Activated naive CD4-positive, alpha-beta T cell treated with anti-CD3 and anti-CD28 coated beads, Interleukin-2, amount 50 U/mL, for 72 hours (primary cell): ENCODE results near the gene ATP8B1. TPM values are rescaled to one million over a fixed set of nuclear protein-coding genes. Genes with fewer than 3 reads are reported as not detected.

Source experiments
- ATAC-seq, 2 donors: fragments of 150-1000 bp; cut with Tn5 transposase; 2 replicates each; pipeline ENCODE4 v1.10.0; 2021; ENCODE audit warnings: mild to moderate bottlenecking in 2 of 2, moderate library complexity in 2 of 2
- DNase-seq, 2 donors: peaks; one replicate each; pipeline ENCODE4 v3.0.0; 2021 to 2022; ENCODE audit warnings: low spot score in 2 of 2
- H3K27ac Mint-ChIP-seq, 2 donors: one replicate each; pipeline ENCODE4 v1.8.0; 2022; ENCODE audit warnings: mild to moderate bottlenecking in 2 of 2, mixed read lengths in 2 of 2
- H3K36me3 Mint-ChIP-seq, 2 donors: one replicate each; pipeline ENCODE4 v1.8.0; 2022; ENCODE audit warnings: mixed read lengths in 2 of 2
- H3K9me3 Mint-ChIP-seq, 2 donors: one replicate each; pipeline ENCODE4 v1.8.0; 2022; ENCODE audit warnings: mixed read lengths in 2 of 2
- total RNA-seq, 2 donors: library from RNA; stranded (reverse); gene quantifications; one replicate each; pipeline ENCODE4 v1.2.3, GENCODE V29; 2022

ATP8B1 gene
- total RNA-seq, 2 donors from 2014 or later: not detected

DNA sequence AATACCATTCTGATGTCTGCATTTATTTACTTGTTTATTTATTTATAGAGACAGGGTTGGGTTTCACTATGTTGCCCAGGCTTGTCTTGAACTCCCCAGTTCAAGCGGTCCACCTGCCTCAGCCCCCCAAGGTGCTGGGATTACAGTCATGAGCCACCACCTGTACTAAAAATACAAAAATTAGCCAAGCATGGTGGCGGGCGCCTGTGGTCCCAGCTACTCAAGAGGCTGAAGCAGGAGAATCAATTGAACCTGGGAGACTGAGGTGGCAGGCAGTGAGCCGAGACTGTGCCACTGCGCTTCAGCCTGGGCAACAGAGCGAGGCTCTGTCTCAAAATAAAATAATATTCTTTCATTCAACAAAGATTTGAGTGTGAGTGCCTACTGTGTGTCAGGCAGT, 2.0 kb upstream of the ATP8B1 start:
- no peak overlapping the region for H3K27ac Mint-ChIP-seq
- ATAC-seq (no peak), DNase-seq (no peak)
- H3K36me3 Mint-ChIP-seq: peaks cover 0 to 14% of the 10 kb centered on the region in 2 donors
- peaks cover 0 to 3% of the 10 kb centered on the region in 2 donors for H3K9me3 Mint-ChIP-seq

- DNase-seq: no peak
- Mint-ChIP-seq H3K27ac (no peak overlapping the region), H3K36me3 (peaks cover 0 to 14% of the 10 kb centered on the region in 2 donors), H3K9me3 (peaks cover 0 to 3% of the 10 kb centered on the region in 2 donors)
- no peak for ATAC-seq
Observed at GRCh38 chr18:57804557-57804956, 1.4 kb upstream of the ATP8B1 start.

DNA sequence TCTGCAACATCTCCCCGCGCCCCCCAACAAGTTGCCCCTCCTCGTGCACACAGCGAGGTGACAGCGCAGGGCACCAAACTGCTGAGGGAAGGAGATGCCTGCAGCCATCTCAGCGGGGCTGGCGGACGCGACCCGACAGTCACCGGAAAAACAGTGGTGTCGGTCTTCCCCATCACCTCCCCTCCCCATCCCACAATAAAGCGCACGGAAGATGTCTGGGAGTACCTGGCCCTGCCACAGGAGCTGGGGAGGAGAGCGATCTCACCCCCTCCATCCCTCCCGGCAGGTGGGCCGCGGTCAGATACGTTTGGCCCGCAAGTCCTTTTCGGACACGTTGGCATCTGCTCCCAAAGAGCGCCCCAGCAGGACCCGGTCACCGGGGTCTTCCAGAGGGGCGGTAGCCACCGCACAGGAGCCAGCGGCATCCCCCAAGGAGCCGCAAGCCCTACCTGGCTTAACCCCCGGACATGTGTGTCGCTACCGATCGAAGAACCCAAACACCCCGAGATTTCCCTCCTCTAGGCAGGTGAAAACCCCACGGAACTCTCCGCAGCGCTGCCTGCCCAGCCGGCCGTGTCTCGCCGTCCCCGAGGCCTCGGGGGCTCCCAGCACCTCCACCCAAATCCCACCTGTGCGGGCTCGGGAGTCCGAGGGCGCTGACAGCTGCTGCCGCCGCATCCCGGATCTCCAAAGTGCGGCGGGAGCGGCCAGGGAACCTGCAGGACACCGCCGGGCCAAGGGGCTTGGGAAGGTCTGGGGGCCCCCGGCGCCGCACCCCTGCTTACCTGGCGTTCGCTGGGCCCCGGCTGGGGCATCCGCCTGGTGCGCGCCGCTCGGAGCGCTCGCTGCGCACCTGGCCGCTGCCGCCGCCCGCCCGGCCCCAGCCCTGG, 657 bp downstream of the ATP8B1 start:
- DNase-seq (peak in 1 of 2 donors; percentile 16), ATAC-seq (peak; percentile 37 to 46)
- peak overlapping the region in 1 of 2 donors; percentile 50 for H3K27ac Mint-ChIP-seq
- H3K36me3 Mint-ChIP-seq: peaks cover 0 to 14% of the 10 kb centered on the region in 2 donors
- H3K9me3 Mint-ChIP-seq: peaks cover 0 to 3% of the 10 kb centered on the region in 2 donors

- DNase-seq: no peak
- peaks cover 0 to 14% of the 10 kb centered on the region in 2 donors for H3K36me3 Mint-ChIP-seq
- peaks cover 0 to 3% of the 10 kb centered on the region in 2 donors for H3K9me3 Mint-ChIP-seq
- peak overlapping the region in 1 of 2 donors; percentile 50 for H3K27ac Mint-ChIP-seq
- peak in 1 of 2 donors; percentile 34 for ATAC-seq
Observed at GRCh38 chr18:57801761-57802212, 1.3 kb downstream of the ATP8B1 start.

- ATAC-seq: no peak
Observed at GRCh38 chr18:57801325-57801724, 1.8 kb downstream of the ATP8B1 start.

DNA sequence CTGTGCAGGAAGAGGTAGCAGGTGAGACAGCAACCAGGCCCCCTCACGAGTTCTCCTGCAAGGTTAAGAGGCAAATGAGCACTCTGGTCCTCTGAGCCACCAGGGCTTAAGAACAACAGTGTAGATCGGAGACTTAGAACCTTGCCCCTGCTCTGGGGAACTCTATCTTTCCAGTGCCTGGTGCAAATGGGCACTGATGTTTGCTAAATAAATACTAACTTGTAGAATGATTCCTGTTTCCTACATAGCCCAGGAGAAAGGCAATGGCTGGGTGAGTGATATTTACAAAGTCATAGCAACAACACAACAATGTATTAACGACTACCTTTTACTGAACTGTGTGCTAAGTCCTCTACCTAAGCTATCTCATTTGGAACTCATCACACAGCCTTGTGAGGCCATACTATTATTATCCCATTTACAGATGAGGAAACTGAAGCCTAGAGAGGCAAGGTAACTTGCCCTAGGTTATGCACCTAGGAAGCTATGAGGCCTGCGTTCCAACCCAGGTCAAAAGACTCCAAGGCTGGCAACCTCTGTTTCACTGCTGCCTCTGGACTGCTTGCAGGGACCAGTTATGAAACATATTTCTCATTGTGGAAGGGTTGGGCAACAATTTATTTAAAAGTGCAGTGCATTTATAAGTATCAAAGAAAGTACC, 4.3 kb downstream of the ATP8B1 start:
- DNase-seq: no peak
- ATAC-seq: no peak
- Mint-ChIP-seq H3K36me3 (peaks cover 6 to 7% of the 10 kb centered on the region in 2 donors), H3K27ac (no peak overlapping the region), H3K9me3 (peaks cover 4% of the 10 kb centered on the region in 2 donors)

More at GRCh38 chr18:57801325-57801724, 1.8 kb downstream of the ATP8B1 start:
- Mint-ChIP-seq H3K9me3 (peaks cover 0 to 3% of the 10 kb centered on the region in 2 donors), H3K27ac (no peak overlapping the region), H3K36me3 (peaks cover 0 to 14% of the 10 kb centered on the region in 2 donors)
- no peak for DNase-seq

- peaks cover 4% of the 10 kb centered on the region in 2 donors for H3K9me3 Mint-ChIP-seq
- no peak for DNase-seq
Observed at GRCh38 chr18:57797209-57797651, 5.9 kb downstream of the ATP8B1 start.

GRCh38 chr18:57794951-57795728, 8.0 kb downstream of the ATP8B1 start:
- Mint-ChIP-seq H3K27ac (no peak overlapping the region), H3K36me3 (peaks cover 0 to 7% of the 10 kb centered on the region in 2 donors), H3K9me3 (peaks cover 4% of the 10 kb centered on the region in 2 donors)
- DNase-seq (no peak), ATAC-seq (no peak)

More at GRCh38 chr18:57797209-57797651, 5.9 kb downstream of the ATP8B1 start:
- H3K36me3 Mint-ChIP-seq: peaks cover 6 to 7% of the 10 kb centered on the region in 2 donors
- no peak overlapping the region for H3K27ac Mint-ChIP-seq
- no peak for ATAC-seq

- no peak for ATAC-seq
- H3K9me3 Mint-ChIP-seq: peaks cover 4% of the 10 kb centered on the region in 2 donors
- peaks cover 0 to 7% of the 10 kb centered on the region in 2 donors for H3K36me3 Mint-ChIP-seq
Observed at GRCh38 chr18:57793302-57793986, 9.7 kb downstream of the ATP8B1 start.

GRCh38 chr18:57792631-57793301, 10.3 kb downstream of the ATP8B1 start:
- ATAC-seq: no peak
- peaks cover 0 to 7% of the 10 kb centered on the region in 2 donors for H3K36me3 Mint-ChIP-seq
- H3K27ac Mint-ChIP-seq: no peak overlapping the region

More at GRCh38 chr18:57793302-57793986, 9.7 kb downstream of the ATP8B1 start:
- no peak overlapping the region for H3K27ac Mint-ChIP-seq
- DNase-seq: no peak

DNA sequence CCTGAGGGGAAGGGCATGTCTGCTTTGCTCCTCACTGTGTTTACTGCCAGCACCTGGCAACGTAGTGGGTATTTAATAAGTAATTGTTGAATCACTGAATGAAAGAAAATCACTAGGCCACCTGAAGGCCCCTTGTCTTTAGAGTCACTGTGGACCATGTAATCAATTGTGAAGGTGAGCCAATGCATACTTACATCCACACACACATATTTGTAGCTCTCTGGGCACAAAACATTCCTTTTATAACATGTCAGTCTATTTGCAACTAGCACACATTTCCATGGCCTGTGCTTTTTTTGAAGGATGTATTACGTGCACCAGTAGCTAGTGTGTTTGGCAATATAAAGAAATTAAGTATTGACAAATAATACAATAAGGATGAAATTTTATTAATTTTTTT, 11.2 kb downstream of the ATP8B1 start:
- Mint-ChIP-seq H3K36me3 (peaks cover 0 to 7% of the 10 kb centered on the region in 2 donors), H3K9me3 (peaks cover 4% of the 10 kb centered on the region in 2 donors), H3K27ac (no peak overlapping the region)
- no peak for ATAC-seq
- DNase-seq: no peak

More at GRCh38 chr18:57792631-57793301, 10.3 kb downstream of the ATP8B1 start:
- H3K9me3 Mint-ChIP-seq: peaks cover 4% of the 10 kb centered on the region in 2 donors
- no peak for DNase-seq

- peaks cover 0 to 7% of the 10 kb centered on the region in 2 donors for H3K36me3 Mint-ChIP-seq
- peaks cover 4% of the 10 kb centered on the region in 2 donors for H3K9me3 Mint-ChIP-seq
- ATAC-seq: no peak
- H3K27ac Mint-ChIP-seq: no peak overlapping the region
- DNase-seq: no peak
Observed at GRCh38 chr18:57791192-57791591, 11.9 kb downstream of the ATP8B1 start.

DNA sequence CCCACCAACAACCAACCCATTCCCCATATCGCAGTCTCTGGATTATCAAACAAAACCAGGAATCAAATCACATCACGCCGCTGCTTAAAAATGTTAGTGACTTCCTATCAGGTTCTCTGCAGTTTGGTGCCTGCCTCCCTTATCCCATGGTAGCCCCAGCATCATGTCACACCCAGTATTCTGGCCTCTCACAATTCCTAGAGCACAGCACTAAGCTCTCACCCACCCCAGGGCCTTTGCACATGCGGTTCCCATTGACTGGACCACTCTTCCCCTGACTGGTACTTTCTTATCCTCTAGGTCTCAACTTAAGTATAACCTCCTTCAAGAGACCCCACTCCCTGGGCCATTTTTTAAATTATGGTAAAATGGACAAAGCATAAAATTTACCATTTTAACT, 12.8 kb downstream of the ATP8B1 start:
- H3K27ac Mint-ChIP-seq: no peak overlapping the region
- H3K36me3 Mint-ChIP-seq: peaks cover 0 to 4% of the 10 kb centered on the region in 2 donors
- peaks cover under 1% of the 10 kb centered on the region in 2 donors for H3K9me3 Mint-ChIP-seq
- ATAC-seq: no peak
- DNase-seq: no peak

GRCh38 chr18:57789759-57790158, 13.4 kb downstream of the ATP8B1 start:
- Mint-ChIP-seq H3K36me3 (no peaks in the 10 kb centered on the region), H3K9me3 (no peaks in the 10 kb centered on the region), H3K27ac (no peak overlapping the region)
- ATAC-seq (no peak), DNase-seq (no peak)

DNA sequence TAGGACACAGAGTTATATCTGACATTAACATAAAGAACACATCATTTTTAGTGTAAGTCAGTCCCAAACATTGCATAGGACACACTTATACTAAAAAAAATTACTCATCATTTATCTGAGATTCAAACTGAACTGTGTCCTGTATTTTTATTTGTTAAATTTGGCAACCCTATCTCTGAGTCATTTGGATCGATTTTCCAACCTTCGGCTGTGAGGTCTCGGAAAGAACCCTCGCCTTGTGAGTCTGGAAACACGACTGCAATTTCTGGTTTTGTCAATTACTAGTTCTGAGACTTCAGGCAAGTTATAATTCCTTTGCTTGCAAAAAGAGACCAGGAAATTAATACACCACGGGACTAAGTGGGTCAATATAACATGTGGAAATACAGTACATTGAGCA, 14.0 kb downstream of the ATP8B1 start:
- no peaks in the 10 kb centered on the region for H3K9me3 Mint-ChIP-seq
- ATAC-seq (no peak), DNase-seq (no peak)
- H3K36me3 Mint-ChIP-seq: no peaks in the 10 kb centered on the region
- H3K27ac Mint-ChIP-seq: no peak overlapping the region
